K562 (cell line): ENCODE data around the gene DEF6. TPM values are rescaled to one million over a fixed set of nuclear protein-coding genes. Genes with fewer than 3 reads are reported as not detected.

ENCODE experiments used
- ARNT ChIP-seq, 2 experiments: fragments of 450-650 bp; IDR thresholded peaks; 2 replicates each; pipeline ENCODE4 v1.6.1; 2016; ENCODE audit warnings: mild to moderate bottlenecking in 1 of 2
- DPF2 ChIP-seq: fragments of 450-650 bp; IDR thresholded peaks from 2 replicates; pipeline ENCODE4 v1.6.1; 2016
- EP300 ChIP-seq: IDR thresholded peaks from 2 replicates; pipeline ENCODE4 v1.6.1; 2012; ENCODE audit warnings: low read length, improper control_type of control experiment
- ETV1 ChIP-seq: fragments of 450-650 bp; conservative IDR thresholded peaks from 2 replicates; pipeline ENCODE4 v1.6.1; 2016; ENCODE audit warnings: missing genetic modification characterization, control low read depth, low read depth, missing compliant biosample characterization
- REST ChIP-seq, 2 experiments: fragments of 450-650 bp; formaldehyde crosslinking in 1 of 2; IDR thresholded peaks; 2 replicates each; pipeline versions ENCODE4 v1.4.0 to v1.6.1; 2014 to 2020; ENCODE audit warnings: mild to moderate bottlenecking in 2 of 2, borderline replicate concordance in 1 of 2, low read depth in 1 of 2
- SAFB2 ChIP-seq: fragments of 200-400 bp; formaldehyde crosslinking; IDR thresholded peaks from 2 replicates; pipeline ENCODE4 v1.6.1; 2018; ENCODE audit warnings: borderline replicate concordance, low read length, low read depth, moderate library complexity; ENCODE audit not compliant: severe bottlenecking
- TAF9B ChIP-seq: fragments of 450-650 bp; IDR thresholded peaks from 2 replicates; pipeline ENCODE4 v1.6.1; 2018; ENCODE audit warnings: mild to moderate bottlenecking; ENCODE audit not compliant: partially characterized antibody
- THRAP3 ChIP-seq: fragments of 450-650 bp; IDR thresholded peaks from 2 replicates; pipeline ENCODE4 v1.6.1; 2016; ENCODE audit warnings: mild to moderate bottlenecking, inconsistent platforms, borderline replicate concordance
- VEZF1 ChIP-seq: fragments of 200-800 bp; sonication (Bioruptor generic); IDR thresholded peaks from 2 replicates; pipeline ENCODE4 v1.6.1; 2017; ENCODE audit warnings: missing genetic modification characterization, missing compliant biosample characterization
- ZC3H11A ChIP-seq: IDR thresholded peaks from 2 replicates; pipeline ENCODE4 v1.6.1; 2012; ENCODE audit warnings: low read depth, low read length, improper control_type of control experiment
- ZNF311 ChIP-seq: fragments of 250-450 bp; sonication (Bioruptor Pico); IDR thresholded peaks from 2 replicates; pipeline ENCODE4 v1.4.0; 2020; ENCODE audit warnings: mild to moderate bottlenecking, moderate library complexity
- ZNF785 ChIP-seq: fragments of 250-450 bp; sonication (Bioruptor Pico); IDR thresholded peaks from 2 replicates; pipeline ENCODE4 v1.4.0; 2020; ENCODE audit warnings: mild to moderate bottlenecking
- polyA plus RNA-seq, 8 experiments: library from polyadenylated mRNA; depleted of rRNA in 4 of 8; stranded (reverse) in 5 of 8; unstranded in 3 of 8; fragments of >200 nt; fragmentation: Nextera tagmentation in 2 of 8; fragmentation: Illumina TruSeq in 1 of 8; extraction: Ambion mirVana in 2 of 8; extraction: Trizol in 1 of 8; gene quantifications; 2 replicates each; pipeline versions ENCODE4 v1.2.1 to v1.2.3, GENCODE V29; 2011 to 2014; ENCODE audit warnings: inconsistent platforms in 1 of 8, missing spikeins in 1 of 8
- total RNA-seq, 7 experiments: library from RNA; depleted of rRNA in 6 of 7; stranded (reverse); fragments of >200 nt in 6 of 7; fragmentation: Illumina TruSeq in 2 of 7; extraction: Trizol in 2 of 7; gene quantifications; 2 replicates each; pipeline versions ENCODE4 v1.2.1 to v1.2.3, GENCODE V29; 2011 to 2021; ENCODE audit warnings: low replicate concordance in 1 of 7

DEF6 gene
- total and polyA plus RNA-seq, 9 of the 15 experiments (the other 6 are each of a cell fraction or from before 2014, with no cell fraction given), result 1.3 to 44.6 (median 22.7) TPM

- TF ChIP-seq VEZF1 (CRISPR knock-in tag) (peak; percentile 99), REST (IDR thresholded peaks at IDR 0.05; ENCODE audit: borderline replicate concordance) (no peak), REST (CRISPR knock-in tag; IDR thresholded peaks at IDR 0.05; ENCODE audit: low read depth) (peak; percentile 50), ZC3H11A (no peak), ZNF311 (CRISPR knock-in tag) (no peak), THRAP3 (no peak), TAF9B (peak; percentile 78), DPF2 (no peak), ETV1 (no peak), ARNT (IDR thresholded peaks at IDR 0.05) (no peak), SAFB2 (no peak), ZNF785 (CRISPR knock-in tag) (no peak), EP300 (peak; percentile 67)
These were observed 38.2 kb upstream of the DEF6 start, which contains the start of gene ZNF76 (continued) for GRCh38 chr6:35259194-35259947.
